SK-N-SH treated with all-trans-retinoic acid at 6 μM for 48 hours (cell line): Measurements from ENCODE around the gene S1PR4.
"Not testable (repeated sequence)": the region's sequence is repeated elsewhere in the genome, so short reads cannot be mapped to it uniquely, and the experiment has no call there.

Experiments
- ARNTL ChIP-seq: fragments of 450-650 bp; formaldehyde crosslinking; IDR thresholded peaks from 2 replicates; pipeline ENCODE4 v1.5.0; 2020; ENCODE audit warnings: low read depth, mild to moderate bottlenecking, moderate library complexity, borderline replicate concordance
- BACH2 ChIP-seq: fragments of 250-450 bp; sonication (Bioruptor Pico); IDR thresholded peaks from 2 replicates; pipeline ENCODE4 v1.9.0; 2021; ENCODE audit warnings: mild to moderate bottlenecking, borderline replicate concordance
- ESRRG ChIP-seq: fragments of 250-450 bp; sonication (Bioruptor Pico); IDR thresholded peaks from 2 replicates; pipeline ENCODE4 v1.6.1; 2021; ENCODE audit warnings: mild to moderate bottlenecking
- ISL1 ChIP-seq: fragments of 250-450 bp; sonication (Bioruptor Pico); IDR thresholded peaks from 2 replicates; pipeline ENCODE4 v2.1.2; 2022; ENCODE audit warnings: mild to moderate bottlenecking, moderate library complexity
- PPARA ChIP-seq: fragments of 250-450 bp; sonication (Bioruptor Pico); IDR thresholded peaks from 2 replicates; pipeline ENCODE4 v1.5.0; 2020; ENCODE audit warnings: mild to moderate bottlenecking, borderline replicate concordance
- RARB ChIP-seq: fragments of 250-450 bp; sonication (Bioruptor Pico); IDR thresholded peaks from 2 replicates; pipeline ENCODE4 v1.8.0; 2021; ENCODE audit warnings: mild to moderate bottlenecking, moderate library complexity
- SNAI2 ChIP-seq: fragments of 250-450 bp; sonication (Bioruptor Pico); IDR thresholded peaks from 2 replicates; pipeline ENCODE4 v1.5.0; 2020; ENCODE audit warnings: mild to moderate bottlenecking, moderate library complexity
- ZFP30 ChIP-seq: fragments of 450-650 bp; formaldehyde crosslinking; IDR thresholded peaks from 2 replicates; pipeline ENCODE4 v1.5.0; 2022; ENCODE audit warnings: mild to moderate bottlenecking, moderate library complexity
- ZNF8 ChIP-seq: fragments of 450-650 bp; formaldehyde crosslinking; IDR thresholded peaks from 2 replicates; pipeline ENCODE4 v1.5.0; 2020; ENCODE audit warnings: mild to moderate bottlenecking, moderate library complexity
- TF ChIP-seq, protein P1 (sequence below): fragments of 250-450 bp; sonication (Bioruptor Pico); IDR thresholded peaks from 2 replicates; pipeline ENCODE4 v1.8.0; 2020; ENCODE audit warnings: mild to moderate bottlenecking, moderate library complexity, borderline replicate concordance
- TF ChIP-seq, protein P2 (sequence below): fragments of 250-450 bp; sonication (Bioruptor Pico); IDR thresholded peaks from 2 replicates; pipeline ENCODE4 v1.5.0; 2020; ENCODE audit warnings: mild to moderate bottlenecking, moderate library complexity
- TF ChIP-seq, protein P3 (sequence below): fragments of 250-450 bp; sonication (Bioruptor Pico); IDR thresholded peaks from 2 replicates; pipeline ENCODE4 v1.5.1; 2021; ENCODE audit warnings: mild to moderate bottlenecking, moderate library complexity

- not testable (repeated sequence) for TF ChIP-seq BACH2 (CRISPR knock-in tag); ZNF8; RARB (CRISPR knock-in tag); ARNTL; ESRRG (CRISPR knock-in tag); ZFP30 (CRISPR knock-in tag); SNAI2; PPARA (CRISPR knock-in tag); ISL1 (CRISPR knock-in tag)
- TF ChIP-seq, protein P1, sequence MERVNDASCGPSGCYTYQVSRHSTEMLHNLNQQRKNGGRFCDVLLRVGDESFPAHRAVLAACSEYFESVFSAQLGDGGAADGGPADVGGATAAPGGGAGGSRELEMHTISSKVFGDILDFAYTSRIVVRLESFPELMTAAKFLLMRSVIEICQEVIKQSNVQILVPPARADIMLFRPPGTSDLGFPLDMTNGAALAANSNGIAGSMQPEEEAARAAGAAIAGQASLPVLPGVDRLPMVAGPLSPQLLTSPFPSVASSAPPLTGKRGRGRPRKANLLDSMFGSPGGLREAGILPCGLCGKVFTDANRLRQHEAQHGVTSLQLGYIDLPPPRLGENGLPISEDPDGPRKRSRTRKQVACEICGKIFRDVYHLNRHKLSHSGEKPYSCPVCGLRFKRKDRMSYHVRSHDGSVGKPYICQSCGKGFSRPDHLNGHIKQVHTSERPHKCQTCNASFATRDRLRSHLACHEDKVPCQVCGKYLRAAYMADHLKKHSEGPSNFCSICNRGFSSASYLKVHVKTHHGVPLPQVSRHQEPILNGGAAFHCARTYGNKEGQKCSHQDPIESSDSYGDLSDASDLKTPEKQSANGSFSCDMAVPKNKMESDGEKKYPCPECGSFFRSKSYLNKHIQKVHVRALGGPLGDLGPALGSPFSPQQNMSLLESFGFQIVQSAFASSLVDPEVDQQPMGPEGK (CRISPR knock-in tag): not testable (repeated sequence)
- TF ChIP-seq, protein P2, sequence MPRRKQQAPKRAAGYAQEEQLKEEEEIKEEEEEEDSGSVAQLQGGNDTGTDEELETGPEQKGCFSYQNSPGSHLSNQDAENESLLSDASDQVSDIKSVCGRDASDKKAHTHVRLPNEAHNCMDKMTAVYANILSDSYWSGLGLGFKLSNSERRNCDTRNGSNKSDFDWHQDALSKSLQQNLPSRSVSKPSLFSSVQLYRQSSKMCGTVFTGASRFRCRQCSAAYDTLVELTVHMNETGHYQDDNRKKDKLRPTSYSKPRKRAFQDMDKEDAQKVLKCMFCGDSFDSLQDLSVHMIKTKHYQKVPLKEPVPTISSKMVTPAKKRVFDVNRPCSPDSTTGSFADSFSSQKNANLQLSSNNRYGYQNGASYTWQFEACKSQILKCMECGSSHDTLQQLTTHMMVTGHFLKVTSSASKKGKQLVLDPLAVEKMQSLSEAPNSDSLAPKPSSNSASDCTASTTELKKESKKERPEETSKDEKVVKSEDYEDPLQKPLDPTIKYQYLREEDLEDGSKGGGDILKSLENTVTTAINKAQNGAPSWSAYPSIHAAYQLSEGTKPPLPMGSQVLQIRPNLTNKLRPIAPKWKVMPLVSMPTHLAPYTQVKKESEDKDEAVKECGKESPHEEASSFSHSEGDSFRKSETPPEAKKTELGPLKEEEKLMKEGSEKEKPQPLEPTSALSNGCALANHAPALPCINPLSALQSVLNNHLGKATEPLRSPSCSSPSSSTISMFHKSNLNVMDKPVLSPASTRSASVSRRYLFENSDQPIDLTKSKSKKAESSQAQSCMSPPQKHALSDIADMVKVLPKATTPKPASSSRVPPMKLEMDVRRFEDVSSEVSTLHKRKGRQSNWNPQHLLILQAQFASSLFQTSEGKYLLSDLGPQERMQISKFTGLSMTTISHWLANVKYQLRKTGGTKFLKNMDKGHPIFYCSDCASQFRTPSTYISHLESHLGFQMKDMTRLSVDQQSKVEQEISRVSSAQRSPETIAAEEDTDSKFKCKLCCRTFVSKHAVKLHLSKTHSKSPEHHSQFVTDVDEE (CRISPR knock-in tag): not testable (repeated sequence)
- TF ChIP-seq, protein P3, sequence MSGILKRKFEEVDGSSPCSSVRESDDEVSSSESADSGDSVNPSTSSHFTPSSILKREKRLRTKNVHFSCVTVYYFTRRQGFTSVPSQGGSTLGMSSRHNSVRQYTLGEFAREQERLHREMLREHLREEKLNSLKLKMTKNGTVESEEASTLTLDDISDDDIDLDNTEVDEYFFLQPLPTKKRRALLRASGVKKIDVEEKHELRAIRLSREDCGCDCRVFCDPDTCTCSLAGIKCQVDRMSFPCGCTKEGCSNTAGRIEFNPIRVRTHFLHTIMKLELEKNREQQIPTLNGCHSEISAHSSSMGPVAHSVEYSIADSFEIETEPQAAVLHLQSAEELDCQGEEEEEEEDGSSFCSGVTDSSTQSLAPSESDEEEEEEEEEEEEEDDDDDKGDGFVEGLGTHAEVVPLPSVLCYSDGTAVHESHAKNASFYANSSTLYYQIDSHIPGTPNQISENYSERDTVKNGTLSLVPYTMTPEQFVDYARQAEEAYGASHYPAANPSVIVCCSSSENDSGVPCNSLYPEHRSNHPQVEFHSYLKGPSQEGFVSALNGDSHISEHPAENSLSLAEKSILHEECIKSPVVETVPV (CRISPR knock-in tag): not testable (repeated sequence)
Measured at GRCh38 chr19:3191806-3192104, 13.2 kb downstream of the S1PR4 start.
